GM23248 (cell line): ENCODE results near the gene LMF1.

Experiments
- EZH2 ChIP-seq: fragments of 200-600 bp; sonication (generic); IDR thresholded peaks from 2 replicates; pipeline ENCODE4 v1.6.1; 2018; ENCODE audit warnings: antibody characterized with exemption, mild to moderate bottlenecking; ENCODE audit not compliant: insufficient read depth, poor library complexity, severe bottlenecking
- EZH2phosphoT487 ChIP-seq: fragments of 200-600 bp; sonication (generic); IDR thresholded peaks from 2 replicates; pipeline ENCODE4 v1.6.1; 2018; ENCODE audit warnings: antibody characterized with exemption, moderate library complexity, mild to moderate bottlenecking, low read depth; ENCODE audit not compliant: insufficient read depth

DNA sequence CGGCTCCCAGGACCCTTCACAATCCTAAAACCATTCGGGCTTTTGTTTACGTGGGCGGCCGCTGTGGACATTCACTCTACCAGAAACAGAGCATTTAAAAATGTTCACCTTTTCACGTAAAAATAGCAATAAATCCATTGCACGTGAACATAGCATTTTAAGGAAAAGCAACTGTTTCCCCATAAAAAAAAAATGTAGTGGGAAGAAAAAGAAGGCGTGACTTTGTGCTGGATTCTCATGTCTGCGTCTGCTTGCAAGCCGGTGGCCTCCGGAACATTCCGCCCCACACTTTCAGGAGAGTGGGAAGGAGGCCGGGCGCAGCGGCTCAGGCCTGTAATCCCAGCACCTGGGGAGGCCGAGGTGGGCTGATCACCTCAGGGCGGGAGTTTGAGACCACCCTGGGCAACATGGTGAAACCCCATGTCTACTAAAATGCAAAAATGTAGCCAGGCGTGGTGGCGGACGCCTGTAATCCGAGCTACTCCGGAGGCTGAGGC is 156.8 kb downstream of the LMF1 start:
- TF ChIP-seq EZH2phosphoT487 (no peak), EZH2 (no peak)
